ENCODE data around the gene AKR7A3. TPM values are rescaled to one million over a fixed set of nuclear protein-coding genes. Genes with fewer than 3 reads are reported as not detected.
A peak's percentile ranks its signal among the peaks of the same experiment; 100 is the strongest.

The AKR7A3 gene
- total and polyA plus RNA-seq, 2 experiments from 2014 or later, result 0.11 to 0.18 TPM

- H2AFZ ChIP-seq, result no peak overlapping the region
- TF ChIP-seq EZH2 (IDR thresholded peaks at IDR 0.05; ENCODE audit: insufficient read depth, poor library complexity, severe bottlenecking) (no peak), EZH2phosphoT487 (IDR thresholded peaks at IDR 0.05; ENCODE audit: insufficient read depth, low read depth) (no peak)
- H4K20me1 ChIP-seq (ENCODE audit: insufficient read depth), result no peaks in the 10 kb centered on the region; the same call in none of the 2 replicates
- no peak overlapping the region for H3K27ac ChIP-seq
- H3K36me3 ChIP-seq (ENCODE audit: low read depth), result peaks cover 15% of the 10 kb centered on the region; the same call in 1 of the 2 replicates
- no peak overlapping the region for H3K9ac ChIP-seq
- no peak overlapping the region for H3K4me2 ChIP-seq (ENCODE audit: unreplicated experiment)
- no peak for DNase-seq
- H3K9me3 ChIP-seq (ENCODE audit: low read depth), result no peaks in the 10 kb centered on the region
- H3K4me3 ChIP-seq, result no peak overlapping the region
- H3F3A ChIP-seq (ENCODE audit: insufficient read depth), result peaks cover 8% of the 10 kb centered on the region
- peaks cover 69% of the 10 kb centered on the region for H3K79me2 ChIP-seq (ENCODE audit: insufficient read depth)
- peaks cover 30% of the 10 kb centered on the region for H3K4me1 ChIP-seq (ENCODE audit: insufficient read depth)
- H3K9me2 ChIP-seq (ENCODE audit: insufficient read depth), result no peaks in the 10 kb centered on the region
- in situ Hi-C loops (cut with MboI), result no loop called here
- H3K27me3 ChIP-seq (replicated peaks; ENCODE audit: insufficient read depth), result no peaks in the 10 kb centered on the region
These were observed 34.2 kb downstream of the AKR7A3 start for GRCh38 chr1:19254416-19254815.

- Histone ChIP-seq H3K4me1 (ENCODE audit: insufficient read depth) (peaks cover 18% of the 10 kb centered on the region), H3K27me3 (replicated peaks; ENCODE audit: insufficient read depth) (no peaks in the 10 kb centered on the region), H2AFZ (peak within 1 kb of the TSS; percentile 92), H3K4me3 (peak within 1 kb of the TSS; percentile 91), H3K9me2 (ENCODE audit: insufficient read depth) (no peaks in the 10 kb centered on the region), H3K4me2 (ENCODE audit: unreplicated experiment) (peak within 1 kb of the TSS; percentile 94), H3F3A (ENCODE audit: insufficient read depth) (no peaks in the 10 kb centered on the region), H3K9me3 (ENCODE audit: low read depth) (no peaks in the 10 kb centered on the region), H3K36me3 (ENCODE audit: low read depth) (no peaks in the 10 kb centered on the region), H3K9ac (peak within 1 kb of the TSS; percentile 94), H3K27ac (peak within 1 kb of the TSS; percentile 81), H3K79me2 (ENCODE audit: insufficient read depth) (peaks cover 92% of the 10 kb centered on the region), H4K20me1 (ENCODE audit: insufficient read depth) (no peaks in the 10 kb centered on the region; the same call in none of the 2 replicates)
- DNase-seq, result peak; percentile 94
- 0 to 1% methylated on average over 74 to 81 of the region's 81 CpGs for WGBS, 2 experiments (ENCODE audit: low coverage in 1 of 2, low lambda C conversion rate in 2 of 2, missing lambda C conversion rate in 2 of 2)
- TF ChIP-seq EZH2phosphoT487 (IDR thresholded peaks at IDR 0.05; ENCODE audit: insufficient read depth, low read depth), result no peak
- TF ChIP-seq EZH2 (IDR thresholded peaks at IDR 0.05; ENCODE audit: insufficient read depth, poor library complexity, severe bottlenecking), result no peak
- in situ Hi-C loops (cut with MboI), result no loop called here
These were observed 37.0 kb downstream of the AKR7A3 start, which contains the start of the genes EMC1 and MRTO4 for GRCh38 chr1:19251305-19252196. Gene EMC1, minus strand, starts transcription at chr1:19251524. Its CDS starts 15 bp downstream, at chr1:19251509. Gene MRTO4, plus strand, starts transcription at chr1:19251805. Its CDS starts 31 bp downstream, at chr1:19251836.

- Histone ChIP-seq H2AFZ (peak overlapping the region; percentile 92), H3K4me1 (ENCODE audit: insufficient read depth) (peaks cover 18% of the 10 kb centered on the region), H3K9me3 (ENCODE audit: low read depth) (no peaks in the 10 kb centered on the region), H3K4me2 (ENCODE audit: unreplicated experiment) (peak overlapping the region; percentile 94), H3K9ac (peak overlapping the region; percentile 94), H3K27me3 (replicated peaks; ENCODE audit: insufficient read depth) (no peaks in the 10 kb centered on the region), H3K9me2 (ENCODE audit: insufficient read depth) (no peaks in the 10 kb centered on the region), H4K20me1 (ENCODE audit: insufficient read depth) (no peaks in the 10 kb centered on the region; the same call in none of the 2 replicates), H3K27ac (peak overlapping the region; percentile 81), H3K36me3 (ENCODE audit: low read depth) (no peaks in the 10 kb centered on the region), H3F3A (ENCODE audit: insufficient read depth) (no peaks in the 10 kb centered on the region), H3K4me3 (peak overlapping the region; percentile 91), H3K79me2 (ENCODE audit: insufficient read depth) (peaks cover 97% of the 10 kb centered on the region)
- DNase-seq, result peak; percentile 42
- 11 to 14% methylated on average over 14 of the region's 14 CpGs for WGBS, 2 experiments (ENCODE audit: low coverage in 1 of 2, low lambda C conversion rate in 2 of 2, missing lambda C conversion rate in 2 of 2)
- TF ChIP-seq EZH2 (IDR thresholded peaks at IDR 0.05; ENCODE audit: insufficient read depth, poor library complexity, severe bottlenecking), result no peak
- TF ChIP-seq EZH2phosphoT487 (IDR thresholded peaks at IDR 0.05; ENCODE audit: insufficient read depth, low read depth), result no peak
- in situ Hi-C loops (cut with MboI), result no loop called here
These were observed 37.8 kb downstream of the AKR7A3 start for GRCh38 chr1:19250629-19251304.

- peak overlapping the region; percentile 55 for H2AFZ ChIP-seq
- WGBS, 2 experiments (ENCODE audit: low coverage in 1 of 2, low lambda C conversion rate in 2 of 2, missing lambda C conversion rate in 2 of 2), result 50 to 57% methylated on average over 7 of the region's 7 CpGs
- in situ Hi-C loops (cut with MboI), result no loop called here
- no peaks in the 10 kb centered on the region for H4K20me1 ChIP-seq (ENCODE audit: insufficient read depth)
- no peaks in the 10 kb centered on the region for H3K4me1 ChIP-seq (ENCODE audit: insufficient read depth)
- peak overlapping the region; percentile 61 for H3K27ac ChIP-seq
- no peaks in the 10 kb centered on the region for H3K9me2 ChIP-seq (ENCODE audit: insufficient read depth)
- no peak overlapping the region for H3K4me2 ChIP-seq (ENCODE audit: unreplicated experiment)
- H3K9me3 ChIP-seq (ENCODE audit: low read depth), result no peaks in the 10 kb centered on the region
- DNase-seq, result peak; percentile 86
- no peak for TF ChIP-seq EZH2phosphoT487 (IDR thresholded peaks at IDR 0.05; ENCODE audit: insufficient read depth, low read depth)
- TF ChIP-seq EZH2 (IDR thresholded peaks at IDR 0.05; ENCODE audit: insufficient read depth, poor library complexity, severe bottlenecking), result no peak
- H3K9ac ChIP-seq, result peak overlapping the region; percentile 74
- peaks cover 7% of the 10 kb centered on the region; the same call in 1 of the 2 replicates for H3F3A ChIP-seq (ENCODE audit: insufficient read depth)
- H3K4me3 ChIP-seq, result no peak overlapping the region
- peaks cover 25% of the 10 kb centered on the region for H3K79me2 ChIP-seq (ENCODE audit: insufficient read depth)
- peaks cover 40% of the 10 kb centered on the region for H3K36me3 ChIP-seq (ENCODE audit: low read depth)
- no peaks in the 10 kb centered on the region for H3K27me3 ChIP-seq (replicated peaks; ENCODE audit: insufficient read depth)
These were observed 47.7 kb downstream of the AKR7A3 start for GRCh38 chr1:19240673-19241538.
